Fibroblast of lung (primary cell): ENCODE results near the gene IL16. TPM values are rescaled to one million over a fixed set of nuclear protein-coding genes. Genes with fewer than 3 reads are reported as not detected.

ENCODE experiments used
- DNase-seq, 2 donors: peaks; one replicate each; pipeline versions ENCODE4 v3.0.0 to v3.0.0-alpha.2; 2010; ENCODE audit warnings: low read depth in 2 of 2
- H2AFZ ChIP-seq: 2 replicates; pipeline ENCODE4 v1.5.1; 2012; ENCODE audit warnings: low read length, control low read depth, inconsistent platforms
- H3K27ac ChIP-seq: 2 replicates; pipeline ENCODE4 v1.5.1; 2011; ENCODE audit warnings: low read length, control low read depth; ENCODE audit not compliant: insufficient read depth
- H3K27me3 ChIP-seq: 2 replicates; pipeline ENCODE4 v1.5.1; 2011; ENCODE audit warnings: mild to moderate bottlenecking, low read length; ENCODE audit not compliant: control insufficient read depth, insufficient read depth
- H3K36me3 ChIP-seq: 2 replicates; pipeline ENCODE4 v1.5.1; 2011; ENCODE audit warnings: low read length; ENCODE audit not compliant: control insufficient read depth, insufficient read depth
- H3K4me1 ChIP-seq: 2 replicates; pipeline ENCODE4 v1.5.1; 2011; ENCODE audit warnings: low read length; ENCODE audit not compliant: control insufficient read depth, insufficient read depth; ENCODE audit errors: extremely low read depth
- H3K4me2 ChIP-seq: 2 replicates; pipeline ENCODE4 v1.5.1; 2011; ENCODE audit warnings: low read length, control low read depth; ENCODE audit not compliant: insufficient read depth; ENCODE audit errors: extremely low read depth
- H3K4me3 ChIP-seq, 4 experiments: fragments of 200-600 bp in 1 of 4; sonication (generic) in 1 of 4; replicated peaks in 1 of 4; 2 replicates each; pipeline ENCODE4 v1.5.1; 2011 to 2016; ENCODE audit warnings: low read length in 4 of 4, low read depth in 3 of 4, mild to moderate bottlenecking in 3 of 4, control low read depth in 2 of 4, inconsistent platforms in 1 of 4, mixed read lengths in 1 of 4; ENCODE audit not compliant: insufficient read depth in 1 of 4; ENCODE audit errors: control extremely low read depth in 1 of 4
- H3K79me2 ChIP-seq: 2 replicates; pipeline ENCODE4 v1.5.1; 2012; ENCODE audit warnings: mild to moderate bottlenecking, low read length, inconsistent platforms; ENCODE audit not compliant: control insufficient read depth, insufficient read depth
- H3K9ac ChIP-seq: 2 replicates; pipeline ENCODE4 v1.5.1; 2011; ENCODE audit warnings: mild to moderate bottlenecking, low read length, control low read depth; ENCODE audit not compliant: insufficient read depth
- H3K9me3 ChIP-seq: 2 replicates; pipeline ENCODE4 v1.5.1; 2012; ENCODE audit warnings: low read depth, low read length; ENCODE audit not compliant: control insufficient read depth, insufficient read depth
- H4K20me1 ChIP-seq: 2 replicates; pipeline ENCODE4 v1.5.1; 2011; ENCODE audit warnings: low read length; ENCODE audit not compliant: control insufficient read depth, insufficient read depth; ENCODE audit errors: extremely low read depth
- EZH2 ChIP-seq: IDR thresholded peaks from 2 replicates; pipeline ENCODE4 v1.5.1; 2012; ENCODE audit warnings: low read length, control low read depth, mild to moderate bottlenecking; ENCODE audit errors: missing control alignments
- polyA plus RNA-seq, 2 donors: library from polyadenylated mRNA; depleted of rRNA in 1 of 2; stranded (reverse) in 1 of 2; unstranded in 1 of 2; fragments of >200 nt; gene quantifications; 2 replicates each; pipeline ENCODE4 v1.2.1, GENCODE V29; 2011 to 2012; ENCODE audit warnings: missing spikeins in 1 of 2
- total RNA-seq: library from RNA; depleted of rRNA; stranded (reverse); fragments of >200 nt; gene quantifications from 2 replicates; pipeline ENCODE4 v1.2.1, GENCODE V29; 2014
- TF ChIP-seq, protein P1 (sequence below), 2 donors: IDR thresholded peaks in 1 of 2; conservative IDR thresholded peaks in 1 of 2; 1 replicate in 1 of 2; 2 replicates in 1 of 2; pipeline ENCODE4 v1.5.1; 2011 to 2012; ENCODE audit warnings: low read length in 2 of 2, control low read depth in 1 of 2, inconsistent platforms in 1 of 2, low read depth in 1 of 2, mild to moderate bottlenecking in 1 of 2

Gene IL16
- total and polyA plus RNA-seq, 2 donors (not counting 1 experiment from before 2014, with no cell fraction given), result 0.96 to 5.0 TPM

DNA sequence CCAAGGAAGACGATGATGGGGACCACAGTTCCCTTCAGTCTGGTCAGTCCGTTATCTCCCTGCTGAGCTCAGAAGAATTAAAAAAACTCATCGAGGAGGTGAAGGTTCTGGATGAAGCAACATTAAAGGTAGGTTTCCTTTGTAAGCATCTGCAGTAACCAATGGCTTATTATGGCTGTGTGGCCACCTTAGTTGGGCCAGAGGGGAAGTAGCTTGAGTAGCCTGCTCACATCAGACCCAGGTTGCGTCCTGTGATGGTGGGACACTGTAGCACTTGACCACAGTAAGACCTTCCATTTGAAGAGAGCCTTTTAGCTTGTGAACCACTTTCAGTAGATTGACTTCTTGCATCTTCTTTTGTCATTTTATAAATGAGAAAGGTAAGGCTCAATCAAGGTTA is 104.7 kb downstream of the IL16 start:
- H2AFZ ChIP-seq, result no peak overlapping the region
- no peaks in the 10 kb centered on the region for H4K20me1 ChIP-seq
- no peaks in the 10 kb centered on the region for H3K27me3 ChIP-seq
- H3K36me3 ChIP-seq, result no peaks in the 10 kb centered on the region
- no peak for DNase-seq
- H3K27ac ChIP-seq, result no peak overlapping the region
- no peak overlapping the region for H3K4me3 ChIP-seq
- no peak overlapping the region for H3K9ac ChIP-seq
- no peak overlapping the region for H3K4me2 ChIP-seq
- no peaks in the 10 kb centered on the region for H3K79me2 ChIP-seq
- H3K9me3 ChIP-seq, result no peaks in the 10 kb centered on the region
- TF ChIP-seq, protein P1, sequence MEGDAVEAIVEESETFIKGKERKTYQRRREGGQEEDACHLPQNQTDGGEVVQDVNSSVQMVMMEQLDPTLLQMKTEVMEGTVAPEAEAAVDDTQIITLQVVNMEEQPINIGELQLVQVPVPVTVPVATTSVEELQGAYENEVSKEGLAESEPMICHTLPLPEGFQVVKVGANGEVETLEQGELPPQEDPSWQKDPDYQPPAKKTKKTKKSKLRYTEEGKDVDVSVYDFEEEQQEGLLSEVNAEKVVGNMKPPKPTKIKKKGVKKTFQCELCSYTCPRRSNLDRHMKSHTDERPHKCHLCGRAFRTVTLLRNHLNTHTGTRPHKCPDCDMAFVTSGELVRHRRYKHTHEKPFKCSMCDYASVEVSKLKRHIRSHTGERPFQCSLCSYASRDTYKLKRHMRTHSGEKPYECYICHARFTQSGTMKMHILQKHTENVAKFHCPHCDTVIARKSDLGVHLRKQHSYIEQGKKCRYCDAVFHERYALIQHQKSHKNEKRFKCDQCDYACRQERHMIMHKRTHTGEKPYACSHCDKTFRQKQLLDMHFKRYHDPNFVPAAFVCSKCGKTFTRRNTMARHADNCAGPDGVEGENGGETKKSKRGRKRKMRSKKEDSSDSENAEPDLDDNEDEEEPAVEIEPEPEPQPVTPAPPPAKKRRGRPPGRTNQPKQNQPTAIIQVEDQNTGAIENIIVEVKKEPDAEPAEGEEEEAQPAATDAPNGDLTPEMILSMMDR (conservative IDR thresholded peaks at IDR 0.05 in 1 of 2, IDR thresholded peaks at IDR 0.05 in 1 of 2; ENCODE audit: low read depth in 1 of 2, low read length in 2 of 2), result no peak
- no peak for TF ChIP-seq EZH2
- H3K4me1 ChIP-seq, result peaks cover 6% of the 10 kb centered on the region

DNA sequence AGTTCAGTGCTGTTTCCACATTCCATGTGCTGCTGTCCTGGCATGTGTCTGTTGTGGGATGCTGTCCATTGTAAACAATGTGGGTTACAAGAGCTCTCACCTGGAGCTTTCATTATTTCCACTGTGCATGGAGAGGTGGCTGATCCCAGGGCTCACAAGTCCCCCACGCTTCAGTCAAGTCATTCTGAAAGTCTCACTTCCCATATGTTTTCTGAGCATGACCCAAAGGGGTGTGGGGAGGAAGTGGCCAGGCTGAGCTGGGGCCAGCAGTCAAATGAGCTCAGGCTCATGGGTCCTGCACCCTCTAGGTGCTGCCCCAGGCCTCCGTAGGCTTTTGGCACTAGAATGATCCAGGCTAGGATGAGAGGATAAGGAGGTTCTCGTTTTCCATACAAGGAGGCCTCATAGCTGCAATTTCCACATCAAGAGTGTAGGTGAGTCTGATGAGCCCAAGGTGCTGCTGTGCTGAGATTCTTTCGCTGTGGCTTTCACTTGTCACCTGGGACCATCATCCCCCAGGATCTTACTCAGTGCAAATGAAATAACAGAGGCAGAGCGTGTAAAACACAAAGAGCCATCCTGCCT is 105.2 kb downstream of the IL16 start:
- Histone ChIP-seq H3K36me3 (no peaks in the 10 kb centered on the region), H3K27ac (no peak overlapping the region), H4K20me1 (no peaks in the 10 kb centered on the region), H3K27me3 (no peaks in the 10 kb centered on the region), H3K4me2 (no peak overlapping the region), H3K4me3 (no peak overlapping the region), H3K79me2 (no peaks in the 10 kb centered on the region), H2AFZ (no peak overlapping the region), H3K9me3 (no peaks in the 10 kb centered on the region), H3K9ac (no peak overlapping the region), H3K4me1 (peaks cover 6% of the 10 kb centered on the region)
- no peak for DNase-seq
- TF ChIP-seq, protein P1 (conservative IDR thresholded peaks at IDR 0.05 in 1 of 2, IDR thresholded peaks at IDR 0.05 in 1 of 2; ENCODE audit: low read depth in 1 of 2, low read length in 2 of 2), result no peak
- TF ChIP-seq EZH2, result no peak

DNA sequence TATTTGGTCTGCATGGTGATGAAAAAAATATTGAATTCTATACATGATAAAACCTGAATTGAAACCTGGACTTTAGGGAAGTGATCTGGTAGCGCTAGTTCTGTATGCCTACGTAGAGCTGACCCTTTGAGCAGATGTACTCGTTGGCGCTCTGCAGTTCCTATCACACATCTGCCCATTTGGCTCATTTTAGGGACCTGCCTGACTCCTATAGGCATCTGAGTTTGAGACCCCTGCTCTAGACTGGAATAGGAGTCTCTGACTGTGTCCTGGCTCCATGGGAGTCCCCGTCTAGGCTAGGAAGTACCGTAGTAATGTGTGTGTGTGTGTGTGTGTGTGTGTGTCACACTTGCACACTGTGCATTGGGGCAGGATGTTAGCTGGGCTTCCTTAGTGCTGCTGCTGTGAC is 106.0 kb downstream of the IL16 start:
- no peak overlapping the region for H3K4me3 ChIP-seq
- TF ChIP-seq, protein P1 (conservative IDR thresholded peaks at IDR 0.05 in 1 of 2, IDR thresholded peaks at IDR 0.05 in 1 of 2; ENCODE audit: low read depth in 1 of 2, low read length in 2 of 2), result no peak
- TF ChIP-seq EZH2, result no peak
- no peaks in the 10 kb centered on the region for H3K27me3 ChIP-seq
- no peak overlapping the region for H3K9ac ChIP-seq
- no peak for DNase-seq
- H2AFZ ChIP-seq, result no peak overlapping the region
- H3K4me1 ChIP-seq, result peaks cover 3% of the 10 kb centered on the region
- no peak overlapping the region for H3K27ac ChIP-seq
- no peaks in the 10 kb centered on the region for H3K9me3 ChIP-seq
- no peaks in the 10 kb centered on the region for H3K36me3 ChIP-seq
- no peak overlapping the region for H3K4me2 ChIP-seq
- no peaks in the 10 kb centered on the region for H4K20me1 ChIP-seq
- H3K79me2 ChIP-seq, result no peaks in the 10 kb centered on the region
